Colonic mucosa (tissue), 4 donors: ENCODE data around the gene KLF12. TPM values are rescaled to one million over a fixed set of nuclear protein-coding genes. Genes with fewer than 3 reads are reported as not detected.

Experiments used
- DNase-seq: peaks from one replicate; pipeline ENCODE4 v3.0.0-alpha.2; 2020
- H3K27ac ChIP-seq: fragments of 200-600 bp; one replicate; pipeline ENCODE4 v1.8.0; 2021
- H3K27me3 ChIP-seq: fragments of 200-600 bp; one replicate; pipeline ENCODE4 v1.8.0; 2021
- H3K36me3 ChIP-seq: fragments of 200-600 bp; one replicate; pipeline ENCODE4 v1.8.0; 2021
- H3K4me1 ChIP-seq: fragments of 200-600 bp; one replicate; pipeline ENCODE4 v1.8.0; 2021; ENCODE audit warnings: mild to moderate bottlenecking
- H3K4me3 ChIP-seq: fragments of 200-600 bp; one replicate; pipeline ENCODE4 v1.8.0; 2021
- H3K9ac ChIP-seq, 2 donors: one replicate each; pipeline ENCODE4 v1.7.0; 2013; ENCODE audit warnings: control low read depth in 2 of 2, low read depth in 2 of 2, low read length in 2 of 2
- H3K9me3 ChIP-seq: fragments of 200-600 bp; one replicate; pipeline ENCODE4 v1.8.0; 2021
- CTCF ChIP-seq: fragments of 200-600 bp; IDR thresholded peaks from one replicate; pipeline ENCODE4 v1.8.0; 2022; ENCODE audit warnings: antibody characterized with exemption, mild to moderate bottlenecking
- intact Hi-C: fragments of 100-400 bp; cut with DNase I; formaldehyde crosslinking; loops from one replicate; pipeline ENCODE4 v1.14.1; 2022
- total RNA-seq, 2 donors: library from RNA; stranded (reverse); fragmentation: NEBNext Ultra II Directional in 1 of 2; extraction: Animal tissue kit (Norgen Biotek cat#: 25700) in 1 of 2; gene quantifications; one replicate each; pipeline ENCODE4 v1.2.1, GENCODE V29; 2021
- donor health status: healthy.
- donor health status: DM: no; HTN: no; CAD: no.
- donor health status: DM: no; HTN: no; CAD: no.

KLF12 gene
- total RNA-seq, 2 donors from 2014 or later: 5.1 to 6.3 TPM

DNA sequence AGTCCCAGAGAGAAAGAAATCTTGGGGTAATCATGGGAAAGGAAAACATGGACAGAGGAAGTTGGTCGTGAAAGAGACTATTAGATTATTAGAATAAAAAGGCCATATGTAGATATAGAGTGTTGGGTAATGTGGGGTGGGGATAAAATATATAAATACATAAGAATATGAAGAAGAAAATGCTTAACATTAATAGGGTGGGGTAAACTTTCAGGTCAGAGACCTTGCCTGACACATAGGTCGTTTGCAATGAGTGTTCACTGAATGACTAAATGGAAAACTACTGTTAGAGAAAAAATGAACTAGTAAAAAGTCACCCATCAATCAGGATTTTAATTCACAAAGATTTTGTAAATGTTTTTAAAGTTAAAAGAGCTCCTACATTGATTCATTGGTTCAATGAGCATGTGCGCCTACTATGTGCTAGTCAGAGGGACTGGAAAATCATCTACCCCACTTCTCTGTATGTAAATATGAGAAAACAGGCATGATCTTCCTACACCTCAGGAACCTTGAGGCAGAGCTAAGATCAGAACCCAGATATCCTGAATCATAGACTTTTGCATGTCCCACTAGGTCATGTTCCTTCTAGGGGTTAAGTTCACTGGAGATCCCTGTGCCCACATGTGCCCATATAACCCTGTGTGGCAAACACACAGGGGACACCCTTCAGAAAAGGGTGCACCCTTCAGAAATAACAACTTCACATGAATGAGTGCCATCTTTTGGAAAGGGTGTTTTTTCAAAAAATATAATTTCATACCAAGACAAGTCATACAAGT, 24.6 kb upstream of the KLF12 start:
- DNase-seq: no peak

DNA sequence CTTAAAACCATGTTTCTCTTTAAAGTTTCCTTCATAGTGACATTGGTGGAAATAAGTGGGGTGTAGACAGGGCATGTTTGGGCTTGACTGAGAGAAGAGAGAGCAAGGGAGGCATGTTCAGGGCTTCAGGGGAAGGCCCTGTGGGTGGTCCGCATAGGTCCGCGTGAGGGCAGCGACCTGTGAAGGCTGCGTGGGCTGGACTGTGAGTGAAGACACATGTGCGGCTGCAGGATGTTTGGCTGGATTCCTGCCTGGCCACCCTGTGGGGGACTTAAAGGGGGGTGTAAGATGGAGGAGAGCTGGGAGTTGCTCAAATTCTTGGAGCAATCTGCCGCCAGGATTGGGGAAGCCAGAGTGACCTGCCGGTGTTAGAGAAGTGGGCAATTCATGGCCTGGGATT, 23.8 kb upstream of the KLF12 start:
- intact Hi-C loops: no loop called here
- no peak for TF ChIP-seq CTCF
- Histone ChIP-seq H3K9me3 (no peaks in the 10 kb centered on the region), H3K4me1 (no peaks in the 10 kb centered on the region), H3K36me3 (no peaks in the 10 kb centered on the region), H3K27ac (no peak overlapping the region), H3K27me3 (no peaks in the 10 kb centered on the region), H3K4me3 (no peak overlapping the region), H3K9ac (no peak overlapping the region)
- DNase-seq: no peak

More for the DNA sequence above, 24.6 kb upstream of the KLF12 start:
- no peak overlapping the region for H3K9ac ChIP-seq
- intact Hi-C loops: no loop called here
- H3K4me1 ChIP-seq: no peaks in the 10 kb centered on the region
- no peak for TF ChIP-seq CTCF
- no peak overlapping the region for H3K4me3 ChIP-seq
- no peaks in the 10 kb centered on the region for H3K27me3 ChIP-seq
- H3K36me3 ChIP-seq: no peaks in the 10 kb centered on the region
- H3K27ac ChIP-seq: no peak overlapping the region
- H3K9me3 ChIP-seq: no peaks in the 10 kb centered on the region

GRCh38 chr13:74154981-74155380, 20.8 kb upstream of the KLF12 start:
- Histone ChIP-seq H3K27me3 (no peaks in the 10 kb centered on the region), H3K4me3 (no peak overlapping the region), H3K36me3 (no peaks in the 10 kb centered on the region), H3K9me3 (no peaks in the 10 kb centered on the region), H3K4me1 (no peaks in the 10 kb centered on the region), H3K27ac (no peak overlapping the region), H3K9ac (no peak overlapping the region)
- no peak for TF ChIP-seq CTCF
- no peak for DNase-seq
- intact Hi-C loops: no loop called here

- no peak for TF ChIP-seq CTCF
- Histone ChIP-seq H3K27me3 (no peaks in the 10 kb centered on the region), H3K9ac (no peak overlapping the region), H3K4me3 (no peak overlapping the region), H3K9me3 (no peaks in the 10 kb centered on the region), H3K27ac (no peak overlapping the region), H3K4me1 (no peaks in the 10 kb centered on the region), H3K36me3 (no peaks in the 10 kb centered on the region)
- no peak for DNase-seq
- intact Hi-C loops: no loop called here
Measured at GRCh38 chr13:74153316-74153715, 19.1 kb upstream of the KLF12 start.

- TF ChIP-seq CTCF: no peak
- Histone ChIP-seq H3K9me3 (no peaks in the 10 kb centered on the region), H3K4me3 (no peak overlapping the region), H3K27me3 (no peaks in the 10 kb centered on the region), H3K27ac (no peak overlapping the region), H3K9ac (no peak overlapping the region), H3K4me1 (no peaks in the 10 kb centered on the region), H3K36me3 (no peaks in the 10 kb centered on the region)
- DNase-seq: no peak
- intact Hi-C loops: no loop called here
Measured at GRCh38 chr13:74151859-74152258, 17.7 kb upstream of the KLF12 start.
